ENCODE measurements around the gene ATG9A.
"Not testable (repeated sequence)": the region's sequence is repeated elsewhere in the genome, so short reads cannot be mapped to it uniquely, and the experiment has no call there.

ATG9A gene

DNA sequence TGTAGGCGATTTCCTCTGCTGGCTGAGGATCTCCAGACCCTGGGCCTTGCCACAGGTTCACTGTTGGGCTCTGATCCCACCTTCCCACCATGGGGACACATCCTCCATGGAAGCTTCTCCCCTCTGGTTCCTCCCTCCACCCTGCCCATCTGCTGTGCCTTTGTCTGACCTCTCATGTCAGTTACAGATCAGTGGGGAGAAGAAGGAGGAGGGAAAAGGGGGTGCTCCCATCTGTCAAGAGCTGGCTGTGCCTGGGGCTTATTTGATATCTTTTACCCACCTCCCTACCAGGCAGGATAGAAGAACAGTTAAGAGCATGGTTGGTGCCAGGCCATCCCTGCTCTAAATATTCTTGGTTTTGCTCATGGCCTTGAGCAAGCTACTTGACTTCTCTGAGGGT is 37.5 kb upstream of the ATG9A start:
- TF ChIP-seq GABPA (IDR thresholded peaks at IDR 0.05; ENCODE audit: low read depth) = no peak
- TF ChIP-seq SPI1 (IDR thresholded peaks at IDR 0.05; ENCODE audit: borderline replicate concordance, low read depth) = no peak
- no peak for TF ChIP-seq POLR2AphosphoS5 (IDR thresholded peaks at IDR 0.05; ENCODE audit: low read depth)
- TF ChIP-seq CTCF (IDR thresholded peaks at IDR 0.05; ENCODE audit: insufficient read depth, low read length) = no peak
- no peak for TF ChIP-seq REST (IDR thresholded peaks at IDR 0.05; ENCODE audit: insufficient replicate concordance, low read depth)
- Histone ChIP-seq H3K27me3 (ENCODE audit: insufficient read depth, poor library complexity, severe bottlenecking) (no peaks in the 10 kb centered on the region), H3K27ac (replicated peaks) (no peak overlapping the region), H3K4me3 (replicated peaks; ENCODE audit: insufficient read depth, low read length) (no peak overlapping the region)
- no peak for DNase-seq (ENCODE audit: low read depth in 1 of 2, low spot score in 1 of 2)

DNA sequence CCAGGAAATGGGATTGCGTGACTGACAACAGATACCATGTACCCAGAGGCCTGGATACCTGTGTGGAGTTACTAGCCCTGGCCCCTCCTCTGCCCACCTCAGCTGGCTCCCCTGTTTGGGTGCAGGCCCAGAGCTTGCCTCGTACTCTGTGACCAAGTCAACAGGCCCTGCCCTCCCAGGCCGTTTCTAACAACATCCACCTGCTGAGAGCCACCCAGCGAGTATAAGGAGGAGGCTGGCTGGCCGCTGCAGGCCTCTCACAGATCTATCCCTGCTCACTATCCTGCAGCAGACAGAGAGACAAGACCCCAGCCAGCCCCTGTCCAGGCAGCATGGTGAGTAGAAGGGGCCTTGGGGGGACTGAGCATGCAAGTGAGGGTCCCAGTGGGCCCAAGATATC is 36.8 kb upstream of the ATG9A start:
- DNase-seq (ENCODE audit: low read depth in 1 of 2, low spot score in 1 of 2) = no peak
- no peaks in the 10 kb centered on the region for H3K27me3 ChIP-seq (ENCODE audit: insufficient read depth, poor library complexity, severe bottlenecking)
- TF ChIP-seq GABPA (IDR thresholded peaks at IDR 0.05; ENCODE audit: low read depth) (no peak), REST (IDR thresholded peaks at IDR 0.05; ENCODE audit: insufficient replicate concordance, low read depth) (no peak), CTCF (IDR thresholded peaks at IDR 0.05; ENCODE audit: insufficient read depth, low read length) (no peak), SPI1 (IDR thresholded peaks at IDR 0.05; ENCODE audit: borderline replicate concordance, low read depth) (no peak), POLR2AphosphoS5 (IDR thresholded peaks at IDR 0.05; ENCODE audit: low read depth) (no peak)
- no peak overlapping the region for H3K27ac ChIP-seq (replicated peaks)
- no peak overlapping the region for H3K4me3 ChIP-seq (replicated peaks; ENCODE audit: insufficient read depth, low read length)

GRCh38 chr2:219261024-219261855 is 31.8 kb upstream of the ATG9A start:
- TF ChIP-seq REST (IDR thresholded peaks at IDR 0.05; ENCODE audit: insufficient replicate concordance, low read depth) (no peak), SPI1 (IDR thresholded peaks at IDR 0.05; ENCODE audit: borderline replicate concordance, low read depth) (no peak), GABPA (IDR thresholded peaks at IDR 0.05; ENCODE audit: low read depth) (no peak), POLR2AphosphoS5 (IDR thresholded peaks at IDR 0.05; ENCODE audit: low read depth) (no peak), CTCF (IDR thresholded peaks at IDR 0.05; ENCODE audit: insufficient read depth, low read length) (no peak)
- Histone ChIP-seq H3K27me3 (ENCODE audit: insufficient read depth, poor library complexity, severe bottlenecking) (no peaks in the 10 kb centered on the region), H3K27ac (replicated peaks) (no peak overlapping the region), H3K4me3 (replicated peaks; ENCODE audit: insufficient read depth, low read length) (no peak overlapping the region)
- no peak for DNase-seq (ENCODE audit: low read depth in 1 of 2, low spot score in 1 of 2)

- not testable (repeated sequence) for DNase-seq (ENCODE audit: low read depth in 1 of 2, low spot score in 1 of 2); H3K4me3 ChIP-seq (replicated peaks; ENCODE audit: insufficient read depth, low read length); H3K27ac ChIP-seq (replicated peaks); H3K27me3 ChIP-seq (ENCODE audit: insufficient read depth, poor library complexity, severe bottlenecking)
Measured at GRCh38 chr2:219258942-219259341, 29.5 kb upstream of the ATG9A start.
